IPS-18a (cell line): Measurements from ENCODE around the gene DCST1.

Experiments used
- H3K27ac ChIP-seq: one replicate; pipeline ENCODE4 v1.5.1; 2013; ENCODE audit warnings: low read length
- H3K27me3 ChIP-seq: one replicate; pipeline ENCODE4 v1.6.1; 2013; ENCODE audit warnings: mild to moderate bottlenecking, low read length; ENCODE audit not compliant: control insufficient read depth, insufficient read depth
- H3K36me3 ChIP-seq: one replicate; pipeline ENCODE4 v1.6.1; 2013; ENCODE audit warnings: low read depth, low read length; ENCODE audit not compliant: control insufficient read depth
- H3K4me1 ChIP-seq: one replicate; pipeline ENCODE4 v1.6.1; 2013; ENCODE audit warnings: low read depth, low read length; ENCODE audit not compliant: control insufficient read depth
- H3K4me3 ChIP-seq: one replicate; pipeline ENCODE4 v1.5.1; 2013; ENCODE audit warnings: low read length
- H3K9ac ChIP-seq: one replicate; pipeline ENCODE4 v1.6.1; 2013; ENCODE audit warnings: mild to moderate bottlenecking, low read length, moderate library complexity
- H3K9me3 ChIP-seq: one replicate; pipeline ENCODE4 v1.6.1; 2013; ENCODE audit warnings: low read depth, low read length; ENCODE audit not compliant: control insufficient read depth

The DCST1 gene

GRCh38 chr1:155066777-155067176 is 33.2 kb downstream of the DCST1 start:
- peaks cover 21% of the 10 kb centered on the region for H3K27me3 ChIP-seq
- H3K9me3 ChIP-seq = no peaks in the 10 kb centered on the region
- H3K9ac ChIP-seq = no peak overlapping the region
- peaks cover 12% of the 10 kb centered on the region for H3K36me3 ChIP-seq
- no peak overlapping the region for H3K27ac ChIP-seq
- peaks cover 28% of the 10 kb centered on the region for H3K4me1 ChIP-seq
- H3K4me3 ChIP-seq = no peak overlapping the region

GRCh38 chr1:155068599-155068998 is 35.0 kb downstream of the DCST1 start:
- Histone ChIP-seq H3K36me3 (peaks cover 12% of the 10 kb centered on the region), H3K4me3 (no peak overlapping the region), H3K4me1 (peaks cover 30% of the 10 kb centered on the region), H3K27me3 (peaks cover 26% of the 10 kb centered on the region), H3K9me3 (no peaks in the 10 kb centered on the region), H3K27ac (no peak overlapping the region), H3K9ac (no peak overlapping the region)

- no peak overlapping the region for H3K27ac ChIP-seq
- H3K27me3 ChIP-seq = peaks cover 26% of the 10 kb centered on the region
- peaks cover 26% of the 10 kb centered on the region for H3K4me1 ChIP-seq
- H3K9me3 ChIP-seq = no peaks in the 10 kb centered on the region
- no peak overlapping the region for H3K9ac ChIP-seq
- H3K36me3 ChIP-seq = peaks cover 12% of the 10 kb centered on the region
- peak overlapping the region; percentile 68 for H3K4me3 ChIP-seq
Observed at GRCh38 chr1:155069551-155070157, 36.0 kb downstream of the DCST1 start.

DNA sequence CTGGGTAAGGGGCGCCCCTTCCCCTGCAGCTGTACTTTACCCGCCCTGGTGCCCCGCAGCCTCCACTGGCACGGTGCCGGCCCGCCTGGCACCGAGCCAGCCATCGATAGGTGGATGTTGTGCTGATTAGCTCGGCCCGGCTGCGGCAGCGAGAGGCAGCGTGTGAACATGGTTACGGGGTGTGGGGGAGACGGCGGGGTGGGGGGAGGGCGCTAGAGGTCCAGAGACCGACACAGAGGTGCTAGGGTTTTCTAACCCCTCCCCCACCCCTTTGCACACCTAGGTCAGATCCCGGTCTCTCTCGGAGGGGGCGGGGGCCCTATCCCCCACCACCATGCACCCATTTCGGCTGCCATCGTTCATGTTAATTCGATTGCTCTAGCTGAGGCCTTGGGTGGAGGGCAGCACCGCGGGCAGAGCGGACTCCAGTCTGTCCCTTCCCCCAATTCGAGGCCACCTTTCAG is 36.6 kb downstream of the DCST1 start:
- H3K27ac ChIP-seq = no peak overlapping the region
- peaks cover 12% of the 10 kb centered on the region for H3K36me3 ChIP-seq
- H3K4me3 ChIP-seq = peak overlapping the region; percentile 68
- peaks cover 26% of the 10 kb centered on the region for H3K27me3 ChIP-seq
- peaks cover 21% of the 10 kb centered on the region for H3K4me1 ChIP-seq
- peak overlapping the region; percentile 46 for H3K9ac ChIP-seq
- H3K9me3 ChIP-seq = no peaks in the 10 kb centered on the region

GRCh38 chr1:155070721-155071569 is 37.3 kb downstream of the DCST1 start:
- Histone ChIP-seq H3K36me3 (peaks cover 12% of the 10 kb centered on the region), H3K9me3 (no peaks in the 10 kb centered on the region), H3K4me1 (peaks cover 21% of the 10 kb centered on the region), H3K4me3 (peak overlapping the region; percentile 68), H3K27me3 (peaks cover 26% of the 10 kb centered on the region), H3K27ac (no peak overlapping the region), H3K9ac (peak overlapping the region; percentile 46)

GRCh38 chr1:155071701-155072100 is 38.1 kb downstream of the DCST1 start:
- Histone ChIP-seq H3K4me3 (peak overlapping the region; percentile 68), H3K9me3 (no peaks in the 10 kb centered on the region), H3K9ac (peak overlapping the region; percentile 46), H3K27me3 (peaks cover 26% of the 10 kb centered on the region), H3K27ac (no peak overlapping the region), H3K36me3 (peaks cover 12% of the 10 kb centered on the region), H3K4me1 (peaks cover 21% of the 10 kb centered on the region)

DNA sequence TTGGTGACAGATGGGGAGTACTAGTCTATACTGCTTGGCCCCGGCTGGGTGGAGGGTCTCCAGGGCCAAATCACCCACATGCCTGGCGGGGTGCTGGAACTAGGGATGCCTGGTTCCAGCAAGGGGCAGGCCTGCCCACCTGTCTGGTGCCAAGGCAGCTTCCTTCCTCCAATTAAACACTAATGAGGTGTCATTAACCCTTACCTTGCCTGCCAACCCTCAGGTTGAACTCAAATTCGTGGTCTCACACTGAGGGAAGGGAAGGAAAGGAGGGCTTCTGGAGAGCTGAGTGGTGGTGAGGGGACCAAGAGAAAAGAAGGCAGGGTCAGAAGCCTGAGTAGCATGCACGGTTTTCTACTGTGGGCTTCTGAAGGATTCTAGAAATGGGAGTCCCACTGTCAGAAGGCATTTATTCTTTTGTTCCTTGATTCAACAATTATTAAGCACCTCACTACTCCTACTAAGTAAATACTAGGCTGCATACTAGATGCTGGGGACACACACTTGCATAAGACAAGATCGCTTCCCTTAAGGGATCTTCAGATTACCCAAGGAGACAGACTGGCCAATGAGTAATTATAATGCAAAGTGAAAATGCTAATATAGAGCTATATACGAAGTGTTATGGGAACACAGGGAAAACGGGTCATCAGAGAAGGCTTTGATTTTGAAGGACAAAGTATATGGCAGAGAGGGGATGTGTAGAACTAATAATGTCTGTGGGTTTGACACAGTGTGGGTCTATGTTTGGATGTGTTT is 39.1 kb downstream of the DCST1 start:
- Histone ChIP-seq H3K27me3 (peaks cover 31% of the 10 kb centered on the region), H3K4me1 (peaks cover 21% of the 10 kb centered on the region), H3K36me3 (peaks cover 8% of the 10 kb centered on the region), H3K9ac (no peak overlapping the region), H3K27ac (no peak overlapping the region), H3K4me3 (no peak overlapping the region), H3K9me3 (no peaks in the 10 kb centered on the region)

GRCh38 chr1:155073377-155074242 is 40.0 kb downstream of the DCST1 start:
- H3K36me3 ChIP-seq = peaks cover 7% of the 10 kb centered on the region
- no peak overlapping the region for H3K4me3 ChIP-seq
- H3K27me3 ChIP-seq = peaks cover 40% of the 10 kb centered on the region
- H3K9ac ChIP-seq = no peak overlapping the region
- no peak overlapping the region for H3K27ac ChIP-seq
- peaks cover 21% of the 10 kb centered on the region for H3K4me1 ChIP-seq
- no peaks in the 10 kb centered on the region for H3K9me3 ChIP-seq

DNA sequence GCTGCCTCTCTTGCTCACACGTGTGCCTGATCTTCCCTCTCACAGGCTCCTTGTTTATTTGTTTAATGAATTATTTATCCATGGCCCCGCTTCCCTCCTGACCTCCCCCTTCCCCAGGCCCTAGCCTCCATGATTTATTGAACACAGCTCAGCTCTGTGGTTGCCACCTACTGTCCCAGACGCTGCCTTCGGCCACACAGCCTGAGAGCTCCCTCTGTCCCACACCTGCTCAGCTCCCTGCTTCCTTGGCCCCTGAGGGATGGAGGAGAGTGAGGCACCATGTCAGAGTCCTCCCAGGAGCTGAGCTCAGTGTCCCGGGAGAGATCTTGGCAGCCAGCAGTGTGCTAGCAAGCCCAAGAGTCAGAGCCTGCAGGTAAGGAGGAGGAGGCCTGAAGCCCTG is 41.9 kb downstream of the DCST1 start:
- Histone ChIP-seq H3K27me3 (peaks cover 53% of the 10 kb centered on the region), H3K9me3 (no peaks in the 10 kb centered on the region), H3K9ac (no peak overlapping the region), H3K4me3 (no peak overlapping the region), H3K27ac (no peak overlapping the region), H3K4me1 (peaks cover 14% of the 10 kb centered on the region), H3K36me3 (no peaks in the 10 kb centered on the region)

- Histone ChIP-seq H3K27ac (no peak overlapping the region), H3K9me3 (no peaks in the 10 kb centered on the region), H3K27me3 (peaks cover 56% of the 10 kb centered on the region), H3K4me1 (peaks cover 10% of the 10 kb centered on the region), H3K9ac (no peak overlapping the region), H3K36me3 (no peaks in the 10 kb centered on the region), H3K4me3 (no peak overlapping the region)
Observed at GRCh38 chr1:155076371-155076770, 42.7 kb downstream of the DCST1 start.

GRCh38 chr1:155077346-155077745 is 43.7 kb downstream of the DCST1 start:
- H3K9me3 ChIP-seq = no peaks in the 10 kb centered on the region
- no peak overlapping the region for H3K27ac ChIP-seq
- no peak overlapping the region for H3K4me3 ChIP-seq
- H3K9ac ChIP-seq = no peak overlapping the region
- H3K4me1 ChIP-seq = peaks cover 6% of the 10 kb centered on the region
- H3K27me3 ChIP-seq = peaks cover 57% of the 10 kb centered on the region
- no peaks in the 10 kb centered on the region for H3K36me3 ChIP-seq
